AG09309 (cell line): ENCODE data around the gene HEPN1.
A peak's percentile ranks its signal among the peaks of the same experiment; 100 is the strongest.

Source experiments
- DNase-seq: peaks from one replicate; pipeline ENCODE4 v3.0.0-alpha.2; 2010; ENCODE audit warnings: low read depth
- H3K4me3 ChIP-seq: 2 replicates; pipeline ENCODE4 v1.5.1; 2011; ENCODE audit warnings: mild to moderate bottlenecking, low read depth, low read length, moderate library complexity; ENCODE audit not compliant: control insufficient read depth
- TF ChIP-seq, protein P1 (sequence below): IDR thresholded peaks from 2 replicates; pipeline ENCODE4 v1.5.1; 2011; ENCODE audit warnings: mild to moderate bottlenecking, low read depth, low read length, inconsistent platforms; ENCODE audit not compliant: insufficient read depth, control insufficient read depth; ENCODE audit errors: missing control alignments

HEPN1 gene

DNA sequence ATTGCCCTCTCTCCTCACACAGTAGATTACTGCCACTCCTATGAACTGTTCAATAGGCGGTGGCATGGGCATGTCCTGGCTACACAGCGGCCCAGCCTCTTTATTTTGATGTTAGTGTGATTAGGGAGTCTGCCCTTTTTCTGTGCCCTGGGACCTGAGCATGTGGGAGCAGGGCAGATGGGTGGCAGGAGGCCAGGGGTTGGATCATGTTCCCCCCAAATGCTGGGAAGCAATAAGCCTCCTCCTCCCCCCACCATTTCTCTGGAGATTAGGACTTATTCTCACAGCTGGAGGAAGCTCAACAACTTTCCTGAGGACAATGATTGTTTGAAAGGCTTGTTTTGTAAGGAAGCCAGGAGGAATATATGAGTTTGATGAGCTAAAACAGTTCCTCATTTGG, 848 bp downstream of the HEPN1 start:
- no peak for DNase-seq
- TF ChIP-seq, protein P1, sequence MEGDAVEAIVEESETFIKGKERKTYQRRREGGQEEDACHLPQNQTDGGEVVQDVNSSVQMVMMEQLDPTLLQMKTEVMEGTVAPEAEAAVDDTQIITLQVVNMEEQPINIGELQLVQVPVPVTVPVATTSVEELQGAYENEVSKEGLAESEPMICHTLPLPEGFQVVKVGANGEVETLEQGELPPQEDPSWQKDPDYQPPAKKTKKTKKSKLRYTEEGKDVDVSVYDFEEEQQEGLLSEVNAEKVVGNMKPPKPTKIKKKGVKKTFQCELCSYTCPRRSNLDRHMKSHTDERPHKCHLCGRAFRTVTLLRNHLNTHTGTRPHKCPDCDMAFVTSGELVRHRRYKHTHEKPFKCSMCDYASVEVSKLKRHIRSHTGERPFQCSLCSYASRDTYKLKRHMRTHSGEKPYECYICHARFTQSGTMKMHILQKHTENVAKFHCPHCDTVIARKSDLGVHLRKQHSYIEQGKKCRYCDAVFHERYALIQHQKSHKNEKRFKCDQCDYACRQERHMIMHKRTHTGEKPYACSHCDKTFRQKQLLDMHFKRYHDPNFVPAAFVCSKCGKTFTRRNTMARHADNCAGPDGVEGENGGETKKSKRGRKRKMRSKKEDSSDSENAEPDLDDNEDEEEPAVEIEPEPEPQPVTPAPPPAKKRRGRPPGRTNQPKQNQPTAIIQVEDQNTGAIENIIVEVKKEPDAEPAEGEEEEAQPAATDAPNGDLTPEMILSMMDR: no peak
- H3K4me3 ChIP-seq: no peak overlapping the region

DNA sequence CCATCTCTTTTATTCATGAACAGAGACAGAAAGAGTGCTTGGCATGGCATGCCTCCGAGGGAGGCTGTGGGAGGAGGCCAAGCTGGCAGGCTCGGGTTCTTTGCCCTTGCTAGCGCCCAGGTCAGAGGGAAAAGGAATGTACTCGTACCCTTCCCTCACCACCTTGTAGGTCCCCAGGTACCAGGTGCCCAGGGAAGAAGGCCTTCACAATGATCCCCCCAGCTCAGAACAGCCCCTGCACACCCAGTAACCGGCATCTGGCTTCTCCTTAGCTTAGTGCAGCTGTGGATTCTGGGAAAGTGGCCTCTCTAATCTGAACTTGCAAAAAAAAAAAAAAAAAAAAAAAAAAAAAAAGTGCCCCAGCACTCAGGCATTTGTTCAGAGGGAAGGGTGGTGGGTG, 1.3 kb downstream of the HEPN1 start:
- no peak for DNase-seq
- TF ChIP-seq, protein P1: no peak
- no peak overlapping the region for H3K4me3 ChIP-seq

DNA sequence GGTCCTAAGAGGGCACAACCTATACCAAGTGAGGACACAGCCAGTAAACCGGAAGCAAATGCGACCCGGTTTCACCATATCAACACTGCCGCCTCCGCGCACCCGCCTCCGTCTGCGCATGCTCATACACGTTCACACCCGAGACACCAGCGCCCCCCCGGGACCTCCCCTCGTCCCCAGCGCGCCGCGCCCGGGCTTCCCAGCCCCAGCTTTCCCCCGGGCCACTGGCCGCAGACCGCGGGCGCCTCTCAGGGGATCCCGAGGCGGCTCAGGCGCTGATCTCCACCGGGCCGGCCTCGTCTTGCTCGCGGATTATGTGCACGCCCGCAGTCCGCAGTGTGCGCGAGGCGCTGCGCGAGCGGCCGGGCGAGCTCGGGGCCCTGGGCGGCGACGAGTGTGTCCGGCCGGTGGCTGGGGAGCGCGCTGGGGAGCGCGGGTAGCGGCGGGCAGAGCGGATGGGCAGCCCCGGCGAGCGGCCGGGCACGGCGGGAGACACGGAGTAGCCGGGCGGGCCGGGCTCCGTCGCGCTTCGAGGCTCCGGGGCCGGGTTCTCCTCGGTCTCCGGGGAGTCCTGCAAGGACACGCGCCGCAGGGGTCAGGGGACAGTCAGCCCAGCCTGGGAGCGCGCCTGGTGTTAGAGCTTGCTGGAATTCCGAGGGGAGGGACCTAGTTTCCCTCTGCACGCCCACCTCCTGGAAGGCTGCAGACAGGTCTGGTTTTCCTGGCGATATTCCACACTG, 2.0 kb downstream of the HEPN1 start:
- no peak for DNase-seq
- H3K4me3 ChIP-seq: peak overlapping the region; percentile 2
- TF ChIP-seq, protein P1: no peak

DNA sequence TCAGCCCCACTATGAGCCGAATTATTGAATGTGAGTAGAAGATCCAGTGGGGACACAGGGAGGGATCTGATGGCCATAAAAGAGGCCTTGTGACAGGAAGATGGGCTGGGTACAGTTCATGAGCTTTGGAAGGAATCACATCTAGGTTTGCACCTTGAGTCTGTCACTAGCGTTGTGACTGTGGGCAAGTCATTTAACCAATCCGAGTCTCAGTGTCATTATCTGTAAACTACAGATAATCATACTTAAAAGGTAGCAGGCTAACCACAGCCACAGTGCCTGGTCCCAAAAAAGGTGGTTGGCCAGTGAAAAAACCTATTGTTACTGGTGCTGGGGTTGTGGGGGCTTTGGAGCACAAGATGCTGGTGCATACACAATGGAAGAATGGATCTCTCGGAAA, 3.8 kb downstream of the HEPN1 start:
- DNase-seq: no peak

DNA sequence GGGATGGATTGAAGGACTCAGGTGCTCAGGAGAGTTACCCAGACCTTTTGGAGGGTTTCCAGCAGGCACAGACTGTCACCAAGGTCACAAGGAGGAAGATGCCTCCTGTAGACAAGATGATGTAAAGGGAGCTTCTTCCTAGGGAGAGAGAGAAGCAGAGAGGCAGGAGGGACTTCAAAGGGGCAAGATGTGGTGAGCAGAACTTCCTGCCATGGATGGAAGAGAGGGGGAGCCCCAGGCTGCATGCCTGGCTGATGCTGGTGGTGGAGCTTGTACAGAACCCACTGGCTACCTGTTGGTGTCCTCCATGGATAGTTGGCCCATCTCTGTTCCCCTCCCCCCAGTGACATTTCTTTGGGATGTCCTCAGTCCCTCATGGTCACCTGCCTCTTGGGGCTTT, 4.2 kb downstream of the HEPN1 start:
- TF ChIP-seq, protein P1: no peak
- H3K4me3 ChIP-seq: no peak overlapping the region
- DNase-seq: no peak

More for the DNA sequence above, 3.8 kb downstream of the HEPN1 start:
- no peak overlapping the region for H3K4me3 ChIP-seq
- TF ChIP-seq, protein P1: no peak

DNA sequence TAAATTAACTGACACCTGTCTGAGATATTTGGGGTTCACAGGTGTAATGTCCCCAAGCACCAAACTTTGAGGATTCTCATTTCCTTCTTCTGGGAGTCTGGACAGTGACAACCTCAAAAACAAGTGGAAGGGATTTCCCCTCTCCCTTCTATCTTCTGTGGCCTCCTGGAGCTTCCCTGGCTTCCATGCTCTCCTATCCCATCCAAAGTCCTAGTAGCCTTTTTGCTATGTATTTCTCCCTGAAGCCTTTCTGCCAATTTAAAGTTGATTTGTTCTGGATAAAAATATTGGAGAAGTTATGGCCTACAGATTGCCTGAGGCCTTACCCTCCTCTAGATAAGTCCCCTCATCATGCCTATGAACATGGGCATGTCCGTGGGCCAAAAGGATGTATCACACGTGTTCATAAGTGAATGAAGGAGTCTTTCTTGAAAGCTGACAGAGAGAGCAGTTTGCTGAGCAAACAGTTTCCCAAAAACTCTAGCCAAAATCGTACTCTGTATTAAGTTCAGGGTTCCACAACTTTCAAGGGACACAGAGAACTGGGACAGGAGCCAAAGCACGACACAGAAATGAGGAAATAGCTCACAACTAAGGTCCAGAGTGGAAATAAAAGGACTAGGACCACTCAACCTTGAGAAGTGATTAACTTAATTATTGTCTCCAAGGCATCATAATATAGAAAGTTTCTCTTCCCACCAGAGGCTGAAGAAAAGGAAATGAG, 10.1 kb downstream of the HEPN1 start:
- TF ChIP-seq, protein P1: no peak
- no peak for DNase-seq
- no peak overlapping the region for H3K4me3 ChIP-seq
